WTC11 (cell line): ENCODE results near the gene CRX. TPM values are rescaled to one million over a fixed set of nuclear protein-coding genes. Genes with fewer than 3 reads are reported as not detected.
"Not testable (repeated sequence)": the region's sequence is repeated elsewhere in the genome, so short reads cannot be mapped to it uniquely, and the experiment has no call there.

Experiments used
- ATAC-seq: fragments of 200-7000 bp; cut with Tn5 transposase; 2 replicates; pipeline ENCODE4 v1.10.0; 2021; ENCODE audit warnings: mild to moderate bottlenecking, moderate library complexity
- CTCF ChIA-PET: fragments of 300-600 bp; sonication (Branson Sonifier 250); formaldehyde crosslinking; loops from one replicate; lab custom pipeline; 2021; ENCODE audit warnings: antibody characterized with exemption; lab: Charles Lee
- POLR2A ChIA-PET: fragments of 350-600 bp; sonication (Branson Sonifier 250); formaldehyde crosslinking; loops from one replicate; lab custom pipeline; 2021; ENCODE audit warnings: antibody characterized with exemption; lab: Charles Lee
- DNase-seq: peaks from one replicate; pipeline ENCODE4 v3.0.0; 2021; ENCODE audit warnings: low spot score
- H3K27ac Mint-ChIP-seq: 2 replicates; pipeline ENCODE4 v1.8.0; 2021; ENCODE audit warnings: mixed read lengths
- H3K27me3 Mint-ChIP-seq: 2 replicates; pipeline ENCODE4 v1.8.0; 2021; ENCODE audit warnings: low read depth, mild to moderate bottlenecking, moderate library complexity, mixed read lengths
- H3K36me3 Mint-ChIP-seq: 2 replicates; pipeline ENCODE4 v1.8.0; 2021; ENCODE audit warnings: mixed read lengths
- H3K4me1 Mint-ChIP-seq: 2 replicates; pipeline ENCODE4 v1.8.0; 2022; ENCODE audit warnings: mixed read lengths
- H3K4me3 Mint-ChIP-seq: 2 replicates; pipeline ENCODE4 v1.8.0; 2021; ENCODE audit warnings: mild to moderate bottlenecking, moderate library complexity, mixed read lengths
- H3K9me3 Mint-ChIP-seq: 2 replicates; pipeline ENCODE4 v1.8.0; 2021; ENCODE audit warnings: mixed read lengths
- CBFB ChIP-seq: sonication (generic); formaldehyde crosslinking; IDR thresholded peaks from 2 replicates; pipeline ENCODE4 v1.8.1; 2022; ENCODE audit warnings: mild to moderate bottlenecking, low read depth, missing genetic modification reagents
- CREB1 ChIP-seq: sonication (generic); formaldehyde crosslinking; IDR thresholded peaks from 2 replicates; pipeline ENCODE4 v1.8.0; 2023; ENCODE audit warnings: mild to moderate bottlenecking, missing genetic modification reagents
- ELF4 ChIP-seq: sonication (generic); formaldehyde crosslinking; IDR thresholded peaks from 2 replicates; pipeline ENCODE4 v1.8.1; 2022; ENCODE audit warnings: low read depth, mild to moderate bottlenecking, moderate library complexity, missing genetic modification reagents
- EMX1 ChIP-seq: fragments of 250-450 bp; sonication (Bioruptor Pico); IDR thresholded peaks from 2 replicates; pipeline ENCODE4 v1.8.0; 2021; ENCODE audit warnings: mild to moderate bottlenecking
- GTF2I ChIP-seq: fragments of 250-450 bp; sonication (Bioruptor Pico); conservative IDR thresholded peaks from 2 replicates; pipeline ENCODE4 v1.4.0; 2021; ENCODE audit warnings: mild to moderate bottlenecking
- IRF2 ChIP-seq: sonication (generic); formaldehyde crosslinking; IDR thresholded peaks from 2 replicates; pipeline ENCODE4 v1.8.0; 2022; ENCODE audit warnings: low read depth, missing genetic modification reagents, borderline replicate concordance
- NFATC4 ChIP-seq: fragments of 250-450 bp; sonication (Bioruptor Pico); IDR thresholded peaks from 2 replicates; pipeline ENCODE4 v1.9.0; 2021; ENCODE audit warnings: mild to moderate bottlenecking
- NR1H2 ChIP-seq: sonication (generic); formaldehyde crosslinking; IDR thresholded peaks from 2 replicates; pipeline ENCODE4 v1.9.0; 2021; ENCODE audit warnings: mild to moderate bottlenecking, moderate library complexity, missing genetic modification reagents
- ZNF138 ChIP-seq: sonication (generic); formaldehyde crosslinking; conservative IDR thresholded peaks from 2 replicates; pipeline ENCODE4 v1.8.1; 2022; ENCODE audit warnings: mild to moderate bottlenecking, moderate library complexity, missing genetic modification reagents
- ZNF232 ChIP-seq: sonication (generic); formaldehyde crosslinking; IDR thresholded peaks from 2 replicates; pipeline ENCODE4 v1.8.0; 2022; ENCODE audit warnings: mild to moderate bottlenecking, missing genetic modification reagents
- ZNF263 ChIP-seq: sonication (generic); formaldehyde crosslinking; IDR thresholded peaks from 2 replicates; pipeline ENCODE4 v1.8.1; 2022; ENCODE audit warnings: low read depth, mild to moderate bottlenecking, moderate library complexity, missing genetic modification reagents
- total RNA-seq: library from RNA; stranded (reverse); gene quantifications from 3 replicates; pipeline ENCODE4 v1.2.3, GENCODE V29; 2021
- TF ChIP-seq, protein P1 (sequence below): fragments of 250-450 bp; sonication (Bioruptor Pico); conservative IDR thresholded peaks from 2 replicates; pipeline ENCODE4 v1.9.0; 2021; ENCODE audit warnings: mild to moderate bottlenecking
- TF ChIP-seq, protein P2 (sequence below): sonication (generic); formaldehyde crosslinking; IDR thresholded peaks from 2 replicates; pipeline ENCODE4 v1.8.1; 2023; ENCODE audit warnings: mild to moderate bottlenecking, missing genetic modification reagents
- TF ChIP-seq, protein P3 (sequence below): sonication (generic); formaldehyde crosslinking; IDR thresholded peaks from 2 replicates; pipeline ENCODE4 v1.8.1; 2023; ENCODE audit warnings: mild to moderate bottlenecking, missing genetic modification reagents, moderate library complexity
- TF ChIP-seq, protein P4 (sequence below): sonication (generic); formaldehyde crosslinking; IDR thresholded peaks from 2 replicates; pipeline ENCODE4 v1.8.0; 2023; ENCODE audit warnings: mild to moderate bottlenecking, missing genetic modification reagents
- TF ChIP-seq, protein P5 (sequence below): sonication (generic); formaldehyde crosslinking; IDR thresholded peaks from 2 replicates; pipeline ENCODE4 v1.8.1; 2023; ENCODE audit warnings: mild to moderate bottlenecking, missing genetic modification reagents
- TF ChIP-seq, protein P6 (sequence below): sonication (generic); formaldehyde crosslinking; IDR thresholded peaks from 2 replicates; pipeline ENCODE4 v1.8.1; 2022; ENCODE audit warnings: low read depth, missing genetic modification reagents, borderline replicate concordance
- TF ChIP-seq, protein P7 (sequence below): sonication (generic); formaldehyde crosslinking; IDR thresholded peaks from 2 replicates; pipeline ENCODE4 v1.8.0; 2022; ENCODE audit warnings: missing genetic modification reagents

CRX gene
- total RNA-seq, 1 experiment from 2014 or later = 0.17 TPM

DNA sequence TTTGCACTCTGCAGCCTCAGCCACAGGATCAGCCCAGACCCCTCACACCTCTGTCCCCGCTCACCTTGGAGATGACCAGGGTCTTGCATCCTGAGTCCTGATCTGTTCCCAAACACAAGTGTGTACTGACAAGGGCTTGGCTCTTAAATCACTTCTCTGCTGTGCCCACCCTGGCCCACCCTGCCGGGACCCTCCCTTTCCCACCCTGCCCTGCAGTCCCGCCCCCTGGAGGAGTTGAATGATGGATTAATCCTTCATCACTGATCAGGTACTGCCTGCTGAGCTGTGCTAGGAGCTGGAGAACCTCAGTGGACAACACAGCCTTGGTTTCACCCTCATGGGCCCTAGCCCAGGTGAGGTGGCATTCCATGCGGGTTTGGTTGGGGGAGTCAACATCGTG is 17.3 kb upstream of the CRX start, which contains the start of gene TPRX1:
TPRX1 (minus strand) TSS at position 101 of the 400 bp plus-strand sequence; CDS start at position 89, 12 bp downstream.
- H3K36me3 Mint-ChIP-seq, H3K4me3 Mint-ChIP-seq, H3K4me1 Mint-ChIP-seq, H3K27ac Mint-ChIP-seq, POLR2A ChIA-PET, H3K9me3 Mint-ChIP-seq, ATAC-seq, DNase-seq, H3K27me3 Mint-ChIP-seq: not testable (repeated sequence)
- CTCF ChIA-PET = interaction anchor here (1.5 kb wide), 1 partner anchor 15 kb away, joined by 3 read pairs; no protein-coding TSS in a partner anchor

DNA sequence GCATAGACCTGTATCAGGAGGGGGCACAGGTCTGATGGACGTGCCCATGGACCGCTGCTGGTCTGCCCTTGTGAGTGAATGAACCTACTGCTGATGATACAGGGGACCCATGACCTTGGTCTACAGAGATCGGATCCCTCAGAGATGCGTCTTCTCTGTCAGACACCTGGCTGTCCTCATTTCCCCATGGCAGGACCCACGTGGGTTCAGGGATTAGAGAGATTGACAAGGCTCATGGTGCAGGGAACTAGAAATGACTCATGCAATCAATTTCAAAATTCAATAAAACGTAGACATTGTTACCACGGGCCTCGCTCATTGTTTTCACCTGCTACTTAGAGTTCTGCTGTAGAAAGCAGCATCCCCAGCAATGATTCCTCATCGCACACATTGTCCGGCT is 16.4 kb upstream of the CRX start:
- no peak overlapping the region for H3K4me3 Mint-ChIP-seq
- TF ChIP-seq ZNF232 (CRISPR knock-in tag) (no peak), EMX1 (no peak), GTF2I (no peak), NFATC4 (CRISPR knock-in tag) (no peak), CREB1 (CRISPR knock-in tag) (no peak), ZNF263 (CRISPR knock-in tag) (no peak)
- TF ChIP-seq, protein P1, sequence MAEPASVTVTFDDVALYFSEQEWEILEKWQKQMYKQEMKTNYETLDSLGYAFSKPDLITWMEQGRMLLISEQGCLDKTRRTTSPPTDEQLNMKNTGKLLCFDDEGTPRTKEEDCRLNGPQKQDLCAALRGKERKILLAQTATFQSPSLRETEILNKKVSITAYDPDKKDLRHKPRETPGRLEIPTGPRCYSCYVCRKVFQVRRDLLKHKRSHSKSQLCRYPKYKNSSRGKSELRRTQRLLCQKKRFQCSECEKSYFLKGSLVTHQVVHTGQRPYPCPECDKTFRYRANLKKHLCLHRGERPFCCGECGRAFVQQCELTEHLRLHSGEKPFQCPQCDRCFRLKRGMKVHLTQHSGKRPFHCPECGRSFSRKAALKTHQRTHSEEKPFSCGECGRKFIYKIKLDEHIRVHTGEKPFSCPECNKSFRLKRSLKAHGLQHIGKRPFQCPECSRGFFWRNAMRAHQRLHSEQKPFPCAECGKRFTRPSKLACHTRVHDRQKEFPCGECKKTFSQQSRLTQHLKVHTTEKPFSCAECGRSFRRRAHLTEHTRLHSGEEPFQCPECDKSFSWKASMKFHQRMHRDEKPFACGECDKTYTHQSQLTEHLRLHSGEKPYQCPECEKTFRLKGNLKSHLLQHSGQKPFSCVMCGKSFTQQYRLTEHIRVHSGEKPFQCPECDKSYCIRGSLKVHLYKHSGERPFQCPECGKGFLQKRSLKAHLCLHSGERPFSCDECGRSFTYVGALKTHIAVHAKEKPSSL (CRISPR knock-in tag) = no peak
- TF ChIP-seq, protein P2, sequence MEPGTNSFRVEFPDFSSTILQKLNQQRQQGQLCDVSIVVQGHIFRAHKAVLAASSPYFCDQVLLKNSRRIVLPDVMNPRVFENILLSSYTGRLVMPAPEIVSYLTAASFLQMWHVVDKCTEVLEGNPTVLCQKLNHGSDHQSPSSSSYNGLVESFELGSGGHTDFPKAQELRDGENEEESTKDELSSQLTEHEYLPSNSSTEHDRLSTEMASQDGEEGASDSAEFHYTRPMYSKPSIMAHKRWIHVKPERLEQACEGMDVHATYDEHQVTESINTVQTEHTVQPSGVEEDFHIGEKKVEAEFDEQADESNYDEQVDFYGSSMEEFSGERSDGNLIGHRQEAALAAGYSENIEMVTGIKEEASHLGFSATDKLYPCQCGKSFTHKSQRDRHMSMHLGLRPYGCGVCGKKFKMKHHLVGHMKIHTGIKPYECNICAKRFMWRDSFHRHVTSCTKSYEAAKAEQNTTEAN (CRISPR knock-in tag) = no peak
- TF ChIP-seq, protein P3, sequence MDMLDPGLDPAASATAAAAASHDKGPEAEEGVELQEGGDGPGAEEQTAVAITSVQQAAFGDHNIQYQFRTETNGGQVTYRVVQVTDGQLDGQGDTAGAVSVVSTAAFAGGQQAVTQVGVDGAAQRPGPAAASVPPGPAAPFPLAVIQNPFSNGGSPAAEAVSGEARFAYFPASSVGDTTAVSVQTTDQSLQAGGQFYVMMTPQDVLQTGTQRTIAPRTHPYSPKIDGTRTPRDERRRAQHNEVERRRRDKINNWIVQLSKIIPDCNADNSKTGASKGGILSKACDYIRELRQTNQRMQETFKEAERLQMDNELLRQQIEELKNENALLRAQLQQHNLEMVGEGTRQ (CRISPR knock-in tag) = no peak
- TF ChIP-seq, protein P4, sequence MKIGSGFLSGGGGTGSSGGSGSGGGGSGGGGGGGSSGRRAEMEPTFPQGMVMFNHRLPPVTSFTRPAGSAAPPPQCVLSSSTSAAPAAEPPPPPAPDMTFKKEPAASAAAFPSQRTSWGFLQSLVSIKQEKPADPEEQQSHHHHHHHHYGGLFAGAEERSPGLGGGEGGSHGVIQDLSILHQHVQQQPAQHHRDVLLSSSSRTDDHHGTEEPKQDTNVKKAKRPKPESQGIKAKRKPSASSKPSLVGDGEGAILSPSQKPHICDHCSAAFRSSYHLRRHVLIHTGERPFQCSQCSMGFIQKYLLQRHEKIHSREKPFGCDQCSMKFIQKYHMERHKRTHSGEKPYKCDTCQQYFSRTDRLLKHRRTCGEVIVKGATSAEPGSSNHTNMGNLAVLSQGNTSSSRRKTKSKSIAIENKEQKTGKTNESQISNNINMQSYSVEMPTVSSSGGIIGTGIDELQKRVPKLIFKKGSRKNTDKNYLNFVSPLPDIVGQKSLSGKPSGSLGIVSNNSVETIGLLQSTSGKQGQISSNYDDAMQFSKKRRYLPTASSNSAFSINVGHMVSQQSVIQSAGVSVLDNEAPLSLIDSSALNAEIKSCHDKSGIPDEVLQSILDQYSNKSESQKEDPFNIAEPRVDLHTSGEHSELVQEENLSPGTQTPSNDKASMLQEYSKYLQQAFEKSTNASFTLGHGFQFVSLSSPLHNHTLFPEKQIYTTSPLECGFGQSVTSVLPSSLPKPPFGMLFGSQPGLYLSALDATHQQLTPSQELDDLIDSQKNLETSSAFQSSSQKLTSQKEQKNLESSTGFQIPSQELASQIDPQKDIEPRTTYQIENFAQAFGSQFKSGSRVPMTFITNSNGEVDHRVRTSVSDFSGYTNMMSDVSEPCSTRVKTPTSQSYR (CRISPR knock-in tag) = no peak
- TF ChIP-seq, protein P5, sequence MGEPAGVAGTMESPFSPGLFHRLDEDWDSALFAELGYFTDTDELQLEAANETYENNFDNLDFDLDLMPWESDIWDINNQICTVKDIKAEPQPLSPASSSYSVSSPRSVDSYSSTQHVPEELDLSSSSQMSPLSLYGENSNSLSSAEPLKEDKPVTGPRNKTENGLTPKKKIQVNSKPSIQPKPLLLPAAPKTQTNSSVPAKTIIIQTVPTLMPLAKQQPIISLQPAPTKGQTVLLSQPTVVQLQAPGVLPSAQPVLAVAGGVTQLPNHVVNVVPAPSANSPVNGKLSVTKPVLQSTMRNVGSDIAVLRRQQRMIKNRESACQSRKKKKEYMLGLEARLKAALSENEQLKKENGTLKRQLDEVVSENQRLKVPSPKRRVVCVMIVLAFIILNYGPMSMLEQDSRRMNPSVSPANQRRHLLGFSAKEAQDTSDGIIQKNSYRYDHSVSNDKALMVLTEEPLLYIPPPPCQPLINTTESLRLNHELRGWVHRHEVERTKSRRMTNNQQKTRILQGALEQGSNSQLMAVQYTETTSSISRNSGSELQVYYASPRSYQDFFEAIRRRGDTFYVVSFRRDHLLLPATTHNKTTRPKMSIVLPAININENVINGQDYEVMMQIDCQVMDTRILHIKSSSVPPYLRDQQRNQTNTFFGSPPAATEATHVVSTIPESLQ (CRISPR knock-in tag) = no peak
- TF ChIP-seq, all 79 proteins: peak for 0
- H3K4me1 Mint-ChIP-seq = no peaks in the 10 kb centered on the region
- H3K9me3 Mint-ChIP-seq = peaks cover 6% of the 10 kb centered on the region
- CTCF ChIA-PET = interaction anchor here (1.2 to 1.5 kb wide), 2 partner anchors 14 to 64 kb away, joined by 3 to 5 read pairs; no protein-coding TSS in a partner anchor
- no peak for ATAC-seq
- no peaks in the 10 kb centered on the region for H3K27me3 Mint-ChIP-seq
- POLR2A ChIA-PET = no interaction called here
- no peak for DNase-seq
- no peak overlapping the region for H3K27ac Mint-ChIP-seq
- peaks cover 3% of the 10 kb centered on the region; the same call in 1 of the 2 replicates for H3K36me3 Mint-ChIP-seq

DNA sequence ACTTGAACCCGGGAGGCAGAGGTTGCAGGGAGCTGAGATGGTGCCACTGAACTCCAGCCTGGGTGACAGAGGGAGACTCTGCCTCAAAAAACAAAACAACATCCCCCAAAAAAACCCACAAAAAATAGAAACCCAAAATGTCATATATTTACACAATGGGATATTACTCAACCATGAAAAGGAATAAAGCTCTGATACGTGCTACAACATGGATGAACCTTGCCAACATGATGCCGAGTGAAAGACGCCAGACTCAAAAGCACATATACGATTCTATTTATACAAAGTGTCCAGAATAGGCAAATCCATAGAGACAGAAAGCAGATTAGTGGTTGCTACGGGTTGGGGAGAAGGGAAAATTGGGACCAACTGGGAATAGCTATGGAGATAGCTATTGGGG is 15.3 kb upstream of the CRX start:
- no peak for DNase-seq
- no peak for ATAC-seq
- H3K9me3 Mint-ChIP-seq = no peaks in the 10 kb centered on the region
- no peak overlapping the region for H3K4me3 Mint-ChIP-seq
- H3K36me3 Mint-ChIP-seq = no peaks in the 10 kb centered on the region
- H3K27me3 Mint-ChIP-seq = no peaks in the 10 kb centered on the region
- H3K27ac Mint-ChIP-seq = no peak overlapping the region
- CTCF ChIA-PET = interaction anchor here (1.2 to 1.8 kb wide), 2 partner anchors 16 to 62 kb away, joined by 5 to 7 read pairs; no protein-coding TSS in a partner anchor
- no peaks in the 10 kb centered on the region for H3K4me1 Mint-ChIP-seq
- POLR2A ChIA-PET = no interaction called here
- TF ChIP-seq, protein P6, sequence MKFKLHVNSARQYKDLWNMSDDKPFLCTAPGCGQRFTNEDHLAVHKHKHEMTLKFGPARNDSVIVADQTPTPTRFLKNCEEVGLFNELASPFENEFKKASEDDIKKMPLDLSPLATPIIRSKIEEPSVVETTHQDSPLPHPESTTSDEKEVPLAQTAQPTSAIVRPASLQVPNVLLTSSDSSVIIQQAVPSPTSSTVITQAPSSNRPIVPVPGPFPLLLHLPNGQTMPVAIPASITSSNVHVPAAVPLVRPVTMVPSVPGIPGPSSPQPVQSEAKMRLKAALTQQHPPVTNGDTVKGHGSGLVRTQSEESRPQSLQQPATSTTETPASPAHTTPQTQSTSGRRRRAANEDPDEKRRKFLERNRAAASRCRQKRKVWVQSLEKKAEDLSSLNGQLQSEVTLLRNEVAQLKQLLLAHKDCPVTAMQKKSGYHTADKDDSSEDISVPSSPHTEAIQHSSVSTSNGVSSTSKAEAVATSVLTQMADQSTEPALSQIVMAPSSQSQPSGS (CRISPR knock-in tag) = no peak
- TF ChIP-seq ELF4 (CRISPR knock-in tag) = no peak
- no peak for TF ChIP-seq IRF2
- no peak for TF ChIP-seq ZNF138 (CRISPR knock-in tag)
- no peak for TF ChIP-seq CBFB (CRISPR knock-in tag)
- TF ChIP-seq, protein P7, sequence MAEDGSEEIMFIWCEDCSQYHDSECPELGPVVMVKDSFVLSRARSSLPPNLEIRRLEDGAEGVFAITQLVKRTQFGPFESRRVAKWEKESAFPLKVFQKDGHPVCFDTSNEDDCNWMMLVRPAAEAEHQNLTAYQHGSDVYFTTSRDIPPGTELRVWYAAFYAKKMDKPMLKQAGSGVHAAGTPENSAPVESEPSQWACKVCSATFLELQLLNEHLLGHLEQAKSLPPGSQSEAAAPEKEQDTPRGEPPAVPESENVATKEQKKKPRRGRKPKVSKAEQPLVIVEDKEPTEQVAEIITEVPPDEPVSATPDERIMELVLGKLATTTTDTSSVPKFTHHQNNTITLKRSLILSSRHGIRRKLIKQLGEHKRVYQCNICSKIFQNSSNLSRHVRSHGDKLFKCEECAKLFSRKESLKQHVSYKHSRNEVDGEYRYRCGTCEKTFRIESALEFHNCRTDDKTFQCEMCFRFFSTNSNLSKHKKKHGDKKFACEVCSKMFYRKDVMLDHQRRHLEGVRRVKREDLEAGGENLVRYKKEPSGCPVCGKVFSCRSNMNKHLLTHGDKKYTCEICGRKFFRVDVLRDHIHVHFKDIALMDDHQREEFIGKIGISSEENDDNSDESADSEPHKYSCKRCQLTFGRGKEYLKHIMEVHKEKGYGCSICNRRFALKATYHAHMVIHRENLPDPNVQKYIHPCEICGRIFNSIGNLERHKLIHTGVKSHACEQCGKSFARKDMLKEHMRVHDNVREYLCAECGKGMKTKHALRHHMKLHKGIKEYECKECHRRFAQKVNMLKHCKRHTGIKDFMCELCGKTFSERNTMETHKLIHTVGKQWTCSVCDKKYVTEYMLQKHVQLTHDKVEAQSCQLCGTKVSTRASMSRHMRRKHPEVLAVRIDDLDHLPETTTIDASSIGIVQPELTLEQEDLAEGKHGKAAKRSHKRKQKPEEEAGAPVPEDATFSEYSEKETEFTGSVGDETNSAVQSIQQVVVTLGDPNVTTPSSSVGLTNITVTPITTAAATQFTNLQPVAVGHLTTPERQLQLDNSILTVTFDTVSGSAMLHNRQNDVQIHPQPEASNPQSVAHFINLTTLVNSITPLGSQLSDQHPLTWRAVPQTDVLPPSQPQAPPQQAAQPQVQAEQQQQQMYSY (CRISPR knock-in tag) = no peak
- no peak for TF ChIP-seq NR1H2 (CRISPR knock-in tag)
